GM21717 (cell line): ENCODE results near the gene LRRK1.

Source experiments
- ATAC-seq: cut with Tn5 transposase; IDR thresholded peaks from one replicate; pipeline ENCODE4 v1.9.1; 2021; ENCODE audit warnings: mild to moderate bottlenecking, moderate library complexity; ENCODE audit not compliant: unreplicated experiment

The LRRK1 gene

GRCh38 chr15:101037090-101037830, 118.1 kb downstream of the LRRK1 start:
- no peak for ATAC-seq

DNA sequence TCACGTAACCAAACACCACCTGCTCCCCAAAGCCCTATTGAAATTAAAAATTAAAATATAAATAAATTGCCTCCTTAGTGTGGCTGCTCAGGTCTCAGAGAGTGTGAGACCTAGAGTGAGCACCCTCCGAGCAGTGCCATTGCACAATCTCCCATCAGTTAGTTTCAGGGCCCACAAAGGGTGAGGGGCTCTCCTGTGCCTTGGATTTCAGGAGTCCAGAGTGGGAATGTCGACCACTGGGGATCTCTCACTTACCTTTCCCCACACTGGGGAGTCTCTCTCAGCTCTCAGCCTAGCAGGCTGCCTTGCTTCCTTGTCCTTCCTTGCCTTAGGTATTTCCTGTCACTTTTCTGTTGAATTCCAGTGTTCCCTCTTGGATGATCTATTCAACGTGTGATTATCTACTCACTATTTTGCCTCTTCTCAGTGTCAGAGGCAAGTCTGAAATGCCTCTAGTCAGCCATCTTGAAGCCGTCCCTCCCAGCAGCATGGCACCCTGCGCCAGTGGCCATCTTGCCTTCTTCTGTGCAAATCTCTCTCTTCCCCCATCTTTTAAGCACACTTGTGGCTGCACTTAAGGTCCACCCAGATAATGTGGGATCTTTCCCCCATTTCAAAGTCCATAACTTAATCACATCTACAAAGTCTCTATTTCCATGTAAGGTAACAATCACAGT, 119.3 kb downstream of the LRRK1 start:
- ATAC-seq: no peak

- no peak for ATAC-seq
Observed at GRCh38 chr15:101039461-101039860, 120.3 kb downstream of the LRRK1 start.

GRCh38 chr15:101042320-101042719, 123.2 kb downstream of the LRRK1 start:
- no peak for ATAC-seq

DNA sequence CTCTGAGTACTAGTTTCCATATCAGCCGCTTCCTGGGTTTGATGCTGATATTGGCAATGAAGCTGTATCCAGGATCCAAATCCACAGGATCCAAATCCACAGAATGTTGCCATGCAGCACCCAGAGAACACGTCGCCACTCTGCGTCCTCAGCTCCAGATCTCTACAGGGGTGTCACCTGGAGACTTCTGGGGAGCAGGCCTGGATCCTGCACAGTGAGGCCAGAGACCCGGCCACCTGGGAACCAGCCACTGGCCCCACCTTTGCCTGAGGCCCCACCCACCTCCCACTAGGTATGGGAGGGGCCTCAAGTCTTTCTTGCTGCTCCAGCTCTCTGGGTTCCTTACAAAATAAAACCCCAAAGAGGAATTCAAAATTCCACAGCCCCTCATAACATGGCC, 123.9 kb downstream of the LRRK1 start:
- ATAC-seq: no peak

GRCh38 chr15:101043911-101044624, 124.9 kb downstream of the LRRK1 start:
- no peak for ATAC-seq

DNA sequence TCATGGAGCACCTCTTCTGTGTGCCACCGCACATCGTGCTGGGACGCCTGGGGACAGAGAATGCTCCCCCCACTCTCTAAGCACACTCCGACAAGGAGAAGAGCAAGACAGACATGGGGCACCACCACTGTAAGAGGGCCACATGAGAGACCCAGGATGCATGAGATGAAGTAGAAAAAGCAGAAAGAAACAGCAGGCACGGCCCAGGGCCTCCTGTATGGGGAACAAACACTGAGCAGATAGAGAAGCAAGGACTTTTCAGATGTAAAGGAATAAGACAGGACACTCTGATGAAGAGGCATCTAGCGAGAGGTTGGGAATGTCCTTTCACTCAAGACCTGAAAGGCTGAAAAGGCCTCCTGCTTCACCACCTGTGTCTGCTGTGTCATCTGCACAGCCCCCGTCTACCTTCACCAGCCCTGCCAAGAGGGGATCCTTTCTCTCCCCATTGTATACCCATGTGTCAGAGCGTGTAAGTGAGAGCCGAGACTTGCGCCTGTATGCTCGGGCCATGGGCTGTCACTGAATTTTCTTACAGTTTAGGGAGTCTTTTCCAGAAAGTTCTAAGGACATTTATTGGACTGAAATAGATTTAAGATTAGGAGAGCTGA, 125.6 kb downstream of the LRRK1 start:
- ATAC-seq: no peak

DNA sequence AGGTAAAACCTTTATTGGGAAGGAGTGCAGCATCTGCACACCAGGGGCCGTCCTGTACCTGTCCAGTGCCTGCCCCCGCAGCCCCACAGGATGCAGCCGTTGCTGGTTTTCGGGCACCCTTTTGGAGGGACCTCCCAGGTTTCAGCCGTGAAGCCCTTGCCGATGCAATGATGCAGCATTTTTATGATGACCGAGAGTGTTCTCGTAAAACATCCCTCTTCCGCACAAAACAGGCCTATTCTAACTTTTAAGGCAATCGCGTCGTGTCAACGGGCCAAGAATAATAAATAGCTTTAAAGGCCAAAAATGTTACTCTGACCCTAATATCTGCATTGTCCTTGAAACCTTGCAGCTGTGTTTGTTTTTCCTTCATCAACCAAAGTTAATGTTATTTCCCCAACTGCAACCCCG, 126.1 kb downstream of the LRRK1 start:
- no peak for ATAC-seq

DNA sequence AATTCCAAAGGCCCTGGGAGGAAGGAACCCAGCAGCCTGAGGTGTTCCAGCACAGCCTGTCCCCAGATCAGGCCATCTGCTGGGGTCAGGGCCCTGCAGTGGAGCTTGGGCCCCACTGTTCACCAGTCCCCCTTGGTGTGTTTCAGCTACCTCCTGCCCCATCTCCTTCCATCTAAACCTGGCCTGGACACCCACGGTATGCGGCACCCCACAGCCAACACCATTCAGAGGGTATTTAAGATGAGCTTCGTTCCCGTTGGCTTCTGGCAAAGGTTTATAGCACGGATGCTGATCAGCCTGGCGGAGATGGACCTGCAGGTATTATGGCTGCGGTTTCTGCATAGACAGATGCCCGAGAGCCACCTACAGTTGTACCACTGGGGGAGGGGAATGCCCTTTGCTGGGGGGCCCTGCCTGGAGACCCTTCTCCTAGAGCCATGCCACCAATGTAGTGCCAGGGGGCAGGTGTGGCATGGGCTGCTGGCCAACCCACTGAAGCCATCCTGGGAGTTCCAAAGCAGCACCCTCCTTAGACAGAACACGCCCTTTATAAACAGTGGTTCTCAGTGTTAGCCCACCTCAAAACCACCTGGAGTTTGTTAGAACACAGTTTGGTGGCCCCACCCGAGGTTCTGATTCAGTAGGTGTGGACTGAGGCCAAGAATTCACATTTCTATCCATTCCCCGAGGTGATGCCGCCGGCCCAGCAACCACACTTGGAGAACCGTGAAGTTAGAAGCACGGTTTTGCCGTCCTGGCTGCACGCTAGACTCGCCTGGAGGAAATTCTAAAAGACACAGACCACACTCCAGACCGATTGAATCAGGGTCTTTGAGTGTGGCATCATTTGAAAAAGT, 126.9 kb downstream of the LRRK1 start:
- ATAC-seq: no peak

GRCh38 chr15:101046826-101047225, 127.7 kb downstream of the LRRK1 start:
- no peak for ATAC-seq

- ATAC-seq: no peak
Observed at GRCh38 chr15:101047301-101047781, 128.2 kb downstream of the LRRK1 start.

GRCh38 chr15:101048176-101048575, 129.0 kb downstream of the LRRK1 start:
- ATAC-seq: no peak

GRCh38 chr15:101048581-101049030, 129.4 kb downstream of the LRRK1 start:
- ATAC-seq: no peak

- no peak for ATAC-seq
Observed at GRCh38 chr15:101049282-101049681, 130.1 kb downstream of the LRRK1 start.

DNA sequence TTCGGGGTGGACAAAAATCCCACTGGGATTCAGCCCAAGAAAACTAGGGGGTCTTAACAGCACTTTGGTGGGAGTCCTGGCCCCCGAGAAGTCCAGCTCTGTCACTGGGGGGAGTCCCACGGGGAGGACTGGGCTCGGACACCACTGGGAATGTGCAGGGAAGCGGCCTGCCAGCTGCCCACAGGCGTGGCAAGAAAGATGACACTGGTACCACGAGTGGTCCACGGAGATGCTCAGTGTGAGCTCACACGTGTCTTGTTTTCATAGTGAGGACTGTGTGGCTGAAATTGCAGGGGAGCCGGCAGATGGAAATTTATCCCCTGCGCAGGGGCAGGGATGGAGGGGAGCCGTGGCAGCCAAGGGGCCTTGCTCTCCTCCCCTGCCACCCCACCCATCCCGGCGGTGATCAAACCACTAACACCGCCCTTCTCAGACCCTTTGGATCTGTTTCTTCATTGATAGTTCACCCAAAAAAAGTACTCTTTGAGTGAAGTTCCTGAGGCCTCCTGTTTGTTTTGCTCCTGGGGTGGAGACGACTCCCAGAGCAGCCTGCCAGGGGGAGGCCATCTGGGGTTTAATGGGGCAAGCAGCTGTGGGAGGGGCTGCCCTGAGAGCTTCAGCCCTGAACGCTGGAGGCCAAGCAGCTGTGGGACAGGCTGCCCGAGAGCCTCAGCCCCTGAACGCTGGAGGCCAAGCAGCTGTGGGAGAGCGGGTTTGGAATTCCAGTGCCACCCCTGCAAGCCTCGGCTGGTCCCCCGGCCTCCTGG, 130.9 kb downstream of the LRRK1 start:
- no peak for ATAC-seq

GRCh38 chr15:101050623-101051290, 131.6 kb downstream of the LRRK1 start:
- no peak for ATAC-seq

DNA sequence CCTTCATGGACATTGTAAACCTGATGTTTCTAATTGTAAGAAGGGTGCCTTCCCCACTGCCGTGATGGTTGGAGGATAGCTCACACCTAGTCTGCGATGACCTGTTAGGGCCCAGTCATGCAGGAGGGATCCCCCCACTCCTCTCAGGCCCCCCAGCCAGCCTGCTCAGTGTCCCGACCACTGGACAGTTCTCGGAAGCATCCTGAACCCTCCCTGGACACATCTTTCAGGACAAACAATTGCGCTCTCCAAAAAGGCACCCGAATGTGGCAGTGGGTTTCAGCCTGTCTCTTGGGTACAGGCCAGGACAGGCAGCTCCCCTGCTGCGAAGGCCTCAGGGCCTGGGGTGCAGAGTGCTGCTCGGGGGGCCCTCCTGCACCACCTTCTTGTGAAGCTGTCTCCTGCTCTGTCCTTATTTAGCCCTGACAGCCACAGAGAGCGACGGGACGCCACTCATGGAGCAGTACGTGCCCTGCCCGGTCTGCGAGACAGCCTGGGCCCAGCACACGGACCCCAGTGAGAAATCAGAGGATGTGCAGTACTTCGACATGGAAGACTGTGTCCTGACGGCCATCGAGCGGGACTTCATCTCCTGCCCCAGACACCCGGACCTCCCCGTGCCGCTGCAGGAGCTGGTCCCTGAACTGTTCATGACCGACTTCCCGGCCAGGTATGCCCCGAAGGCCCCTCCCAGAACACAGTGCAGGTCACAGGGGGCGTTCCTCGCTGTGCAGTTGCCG, 132.3 kb downstream of the LRRK1 start:
- no peak for ATAC-seq

GRCh38 chr15:101052031-101052620, 133.0 kb downstream of the LRRK1 start:
- no peak for ATAC-seq
